Measurements from ENCODE around the gene HMCN2.

The HMCN2 gene

GRCh38 chr9:130265431-130266235 is at the start of gene HMCN2:
Gene HMCN2, plus strand, starts transcription at chr9:130265760. Its CDS starts 119 bp downstream, at chr9:130265879.
- no peak for DNase-seq

- DNase-seq: no peak
These were observed 47.7 kb upstream of the HMCN2 start for GRCh38 chr9:130217838-130218237.

DNA sequence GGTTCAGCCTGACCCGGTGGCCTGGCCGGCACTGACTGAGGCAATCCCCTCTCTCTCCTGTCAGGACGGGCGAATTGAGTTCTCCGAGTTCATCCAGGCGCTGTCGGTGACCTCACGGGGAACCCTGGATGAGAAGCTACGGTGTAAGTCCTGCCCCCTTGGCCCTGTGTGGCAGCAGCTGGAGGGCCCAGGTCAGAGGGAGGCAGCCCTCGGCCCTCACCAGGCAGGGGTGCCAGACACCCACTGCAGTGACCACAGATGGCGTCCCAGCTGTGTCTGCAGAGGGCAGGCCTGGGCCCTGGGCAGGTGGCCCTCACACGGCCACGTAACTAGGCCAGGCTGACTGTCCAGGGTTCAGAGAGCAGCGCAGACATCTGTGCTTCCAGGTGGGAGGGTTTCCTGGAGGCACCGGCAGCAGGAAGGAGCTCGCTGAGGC is 45.9 kb upstream of the HMCN2 start:
- DNase-seq: no peak

DNA sequence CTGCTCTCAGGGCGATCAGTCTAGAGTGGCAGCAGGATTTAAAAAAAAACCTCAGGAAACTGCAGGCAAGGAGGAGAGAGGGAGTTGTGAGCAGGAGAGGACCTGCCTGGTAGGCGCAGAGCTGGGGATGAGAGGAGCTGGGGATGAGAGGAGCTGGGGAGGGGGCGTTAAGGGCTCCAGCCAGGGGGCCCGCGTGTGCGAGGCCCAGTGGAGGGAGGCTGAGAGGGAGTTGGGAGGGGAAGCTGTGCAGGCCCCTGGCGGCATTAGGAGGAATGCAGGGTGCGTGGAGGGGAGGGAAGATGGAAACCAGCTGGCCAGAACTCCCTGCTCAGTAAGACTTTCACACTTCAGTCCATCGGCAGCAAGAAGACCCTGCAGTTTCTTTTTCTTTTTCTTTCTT is 45.2 kb upstream of the HMCN2 start:
- no peak for DNase-seq

DNA sequence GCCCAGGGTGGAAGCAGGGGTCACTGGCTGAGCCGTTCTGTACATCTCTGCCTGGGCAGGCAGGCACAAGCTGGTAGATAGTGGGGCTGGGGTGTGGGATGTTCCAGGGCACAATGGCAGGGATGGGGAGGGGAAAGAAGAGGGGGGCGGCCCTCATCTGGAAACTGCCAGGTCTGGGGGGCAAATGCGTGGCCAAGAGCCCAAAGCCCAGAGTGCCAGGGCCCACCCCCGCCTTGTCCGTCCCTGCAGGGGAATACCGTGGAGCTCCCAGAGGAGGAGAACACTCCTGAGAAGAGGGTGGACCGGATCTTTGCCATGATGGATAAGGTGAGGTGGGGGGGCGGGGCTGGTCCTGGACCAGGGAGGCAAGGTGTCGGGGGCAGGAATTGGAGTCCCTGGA is 42.7 kb upstream of the HMCN2 start:
- DNase-seq: no peak

DNA sequence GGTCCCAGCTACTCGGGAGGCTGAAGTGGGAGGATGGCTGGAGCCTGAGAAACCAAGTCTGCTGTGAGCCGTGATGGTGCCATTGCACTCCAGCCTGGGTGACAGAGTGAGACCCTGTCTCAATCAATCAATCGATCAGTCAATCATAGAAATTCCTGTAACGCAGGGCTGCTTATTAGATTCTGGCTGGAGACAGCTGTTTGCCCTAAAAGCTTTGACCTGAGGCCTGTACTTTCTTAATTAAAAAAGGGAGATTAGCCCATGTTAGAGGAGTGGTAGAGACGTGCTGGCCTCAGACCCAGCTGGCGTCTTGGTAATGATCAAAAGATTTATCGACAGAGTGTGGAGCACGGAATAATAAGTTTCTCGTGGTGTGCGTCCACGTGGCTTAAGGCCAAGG is 40.5 kb upstream of the HMCN2 start:
- no peak for DNase-seq

- no peak for DNase-seq
These were observed 40.0 kb upstream of the HMCN2 start for GRCh38 chr9:130225586-130225985.

DNA sequence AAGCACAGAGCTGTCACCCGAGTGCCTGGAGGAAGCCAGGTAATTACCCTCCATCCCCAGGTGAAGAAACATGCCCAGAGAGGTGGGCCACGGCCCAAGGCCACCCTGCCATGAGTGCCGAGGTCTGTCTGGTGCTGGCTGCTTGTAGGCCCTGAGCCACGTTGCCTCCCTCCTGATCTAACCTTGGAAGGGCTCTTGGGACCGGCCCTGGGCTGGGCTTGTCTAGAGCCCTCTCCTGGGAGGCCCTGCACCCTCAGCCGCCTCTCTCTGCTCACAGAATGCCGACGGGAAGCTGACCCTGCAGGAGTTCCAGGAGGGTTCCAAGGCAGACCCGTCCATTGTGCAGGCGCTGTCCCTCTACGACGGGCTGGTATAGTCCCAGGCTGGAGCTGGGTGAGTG is 39.4 kb upstream of the HMCN2 start:
- DNase-seq: no peak

DNA sequence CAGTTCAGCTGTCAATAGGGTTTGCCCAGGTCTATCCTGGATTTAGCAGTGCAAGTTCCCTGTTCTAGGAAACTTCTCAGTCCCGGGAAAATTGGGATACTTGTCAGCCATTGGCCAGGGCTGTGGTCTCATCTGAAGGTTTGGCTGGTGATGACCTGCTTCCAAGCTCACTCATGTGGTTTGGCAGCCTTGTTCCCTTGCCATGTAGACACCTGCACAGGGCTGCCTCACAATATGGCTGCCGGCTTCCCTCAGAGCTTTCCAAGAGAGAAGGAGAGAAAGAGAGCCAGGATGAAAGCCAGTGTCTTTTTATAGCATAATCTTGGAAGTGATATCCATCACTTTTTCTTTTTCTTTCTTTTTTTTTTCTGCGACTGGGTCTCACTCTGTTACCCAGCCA is 37.7 kb upstream of the HMCN2 start:
- no peak for DNase-seq

DNA sequence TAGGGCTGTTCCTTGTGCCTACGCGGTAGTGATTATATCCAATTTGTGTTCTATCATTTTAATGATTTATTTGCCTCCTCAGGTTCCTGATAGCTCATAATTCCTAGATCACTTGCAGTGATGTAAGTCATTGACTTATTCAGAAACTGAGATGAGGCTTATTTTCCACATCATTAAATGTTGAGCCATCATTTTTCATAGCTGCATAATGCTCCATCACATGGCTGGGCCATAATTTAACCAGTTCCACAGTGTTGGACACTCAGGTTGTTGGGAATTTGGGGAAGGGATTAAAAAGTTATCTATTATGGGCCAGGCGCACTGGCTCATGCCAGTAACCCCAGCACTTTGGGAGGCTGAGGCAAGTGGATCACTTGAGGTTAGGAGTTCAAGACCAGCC is 35.8 kb upstream of the HMCN2 start:
- no peak for DNase-seq

DNA sequence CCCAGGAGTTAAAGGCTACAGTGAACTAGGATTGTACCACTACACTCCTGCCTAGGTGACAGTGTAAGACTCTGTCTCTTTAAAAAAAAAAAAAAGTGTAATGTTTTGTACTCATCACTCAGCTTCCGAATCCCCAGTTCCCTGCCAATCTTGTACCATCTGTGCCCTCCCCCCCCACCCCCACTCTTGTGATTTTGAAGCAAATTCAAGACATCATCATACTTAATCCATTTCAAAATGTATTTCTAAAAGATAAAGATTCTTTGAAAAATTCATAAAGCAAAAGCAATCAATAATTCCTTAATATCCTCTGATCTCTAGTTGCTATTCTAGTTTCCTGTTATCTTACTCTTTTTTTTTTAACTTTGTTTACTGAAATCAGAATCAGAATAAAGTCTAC is 34.9 kb upstream of the HMCN2 start:
- no peak for DNase-seq

DNA sequence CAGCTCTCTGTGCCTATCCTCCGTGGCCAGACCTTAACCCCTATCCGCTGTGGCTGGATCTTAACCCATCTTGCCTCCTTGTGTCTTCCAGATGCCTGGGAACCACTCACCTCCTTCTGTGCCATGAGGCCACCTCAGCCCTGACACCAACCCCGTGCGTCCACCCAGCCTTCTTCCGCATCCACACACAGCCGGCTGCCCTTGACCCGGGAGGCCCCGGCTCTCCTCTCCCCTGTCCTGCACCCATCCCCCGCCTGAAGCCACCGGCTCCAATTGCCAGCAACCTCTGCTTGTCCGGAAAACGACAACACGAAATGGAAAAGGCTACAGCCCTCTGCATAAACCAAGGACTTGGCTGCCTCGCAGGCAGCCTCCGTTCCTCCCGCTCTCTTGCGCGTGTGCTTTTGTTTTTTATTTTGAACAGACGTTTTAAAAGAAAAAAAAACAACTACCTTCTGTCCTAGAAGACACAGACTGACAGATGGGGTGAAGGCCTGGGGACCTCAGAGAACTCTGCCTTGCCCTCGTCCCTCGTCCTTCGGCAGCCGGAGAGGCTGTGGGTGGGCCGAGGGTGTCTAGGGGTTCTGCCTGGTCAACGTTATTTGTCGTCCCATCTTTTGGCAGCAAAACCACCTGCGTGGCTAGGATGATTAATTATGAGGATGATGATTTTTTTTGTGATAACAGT is 32.5 kb upstream of the HMCN2 start:
- DNase-seq: no peak

- DNase-seq: no peak
These were observed 32.0 kb upstream of the HMCN2 start for GRCh38 chr9:130233587-130233945.

DNA sequence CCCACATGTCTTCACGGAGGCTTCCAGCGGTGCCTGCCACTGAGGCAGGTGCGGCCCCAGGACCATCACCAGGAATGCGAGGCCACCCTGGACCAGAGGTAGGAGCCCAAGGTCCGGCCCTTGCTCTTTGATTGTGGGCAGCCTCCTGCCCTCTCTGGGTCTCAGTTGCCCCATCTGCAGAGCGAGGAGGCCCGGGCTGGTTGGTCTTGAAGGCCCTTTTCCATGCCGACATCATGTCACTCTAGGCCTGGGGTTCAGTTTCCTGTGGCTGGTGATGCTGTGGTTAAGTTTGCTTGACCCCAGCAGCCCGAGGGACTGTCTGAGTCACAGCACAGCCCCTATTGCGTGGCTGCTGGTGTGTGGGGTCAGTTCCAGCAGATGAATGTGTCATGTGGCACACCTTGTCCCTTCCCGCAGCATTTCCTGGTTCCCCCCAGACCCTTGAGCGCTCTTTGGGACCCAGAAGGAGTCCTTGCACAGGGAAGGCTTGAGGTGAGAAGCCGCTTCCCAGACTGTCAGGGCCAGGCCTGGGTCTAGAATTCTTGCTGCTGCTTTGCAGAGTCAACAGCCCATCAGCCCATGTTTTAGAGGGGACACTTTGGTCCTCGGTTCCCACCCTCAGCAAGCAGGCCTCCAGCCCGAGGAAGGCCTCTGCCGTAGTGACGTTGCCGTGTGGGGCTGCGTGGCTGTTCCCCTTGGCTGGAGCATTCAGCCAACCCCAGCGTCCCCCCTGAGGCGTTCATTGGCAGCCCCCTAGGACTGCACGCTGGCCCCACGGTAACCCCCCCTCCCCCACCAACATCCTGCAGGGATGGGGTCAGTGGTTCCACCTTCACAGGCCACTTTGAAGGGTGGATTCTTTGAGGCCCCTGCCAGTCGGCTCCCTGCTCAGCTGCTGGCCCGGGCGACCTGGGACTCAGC is 31.0 kb upstream of the HMCN2 start:
- no peak for DNase-seq

GRCh38 chr9:130235558-130236435 is 29.8 kb upstream of the HMCN2 start:
- DNase-seq: no peak

DNA sequence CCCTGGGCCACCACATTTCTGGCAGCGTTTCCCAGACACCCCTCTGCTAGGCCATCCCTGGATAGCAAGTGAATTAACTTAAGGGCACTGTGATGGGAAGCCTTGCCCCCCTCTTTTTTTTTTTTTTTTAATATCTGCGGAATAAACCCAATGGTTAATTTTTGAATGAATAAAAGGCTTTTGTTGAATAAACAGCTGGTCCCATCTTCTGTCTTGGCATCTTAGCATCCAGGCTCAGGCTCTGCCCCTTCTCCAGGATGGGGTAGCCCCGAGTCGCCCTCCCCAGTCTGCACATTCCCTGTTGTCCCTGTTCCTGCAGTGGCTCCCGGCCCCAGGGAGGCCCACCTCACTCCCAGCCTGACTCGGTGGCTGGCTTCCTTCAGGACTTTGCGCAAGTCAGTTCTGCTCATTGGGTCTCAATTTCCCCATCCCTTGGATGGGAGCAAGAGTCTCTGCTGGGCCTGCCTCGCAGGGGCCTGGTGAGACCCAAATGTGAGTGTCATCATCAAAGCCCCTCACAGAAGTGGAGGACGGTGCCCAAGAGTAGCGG is 29.0 kb upstream of the HMCN2 start:
- no peak for DNase-seq

- DNase-seq: no peak
These were observed 28.5 kb upstream of the HMCN2 start for GRCh38 chr9:130237076-130237475.

DNA sequence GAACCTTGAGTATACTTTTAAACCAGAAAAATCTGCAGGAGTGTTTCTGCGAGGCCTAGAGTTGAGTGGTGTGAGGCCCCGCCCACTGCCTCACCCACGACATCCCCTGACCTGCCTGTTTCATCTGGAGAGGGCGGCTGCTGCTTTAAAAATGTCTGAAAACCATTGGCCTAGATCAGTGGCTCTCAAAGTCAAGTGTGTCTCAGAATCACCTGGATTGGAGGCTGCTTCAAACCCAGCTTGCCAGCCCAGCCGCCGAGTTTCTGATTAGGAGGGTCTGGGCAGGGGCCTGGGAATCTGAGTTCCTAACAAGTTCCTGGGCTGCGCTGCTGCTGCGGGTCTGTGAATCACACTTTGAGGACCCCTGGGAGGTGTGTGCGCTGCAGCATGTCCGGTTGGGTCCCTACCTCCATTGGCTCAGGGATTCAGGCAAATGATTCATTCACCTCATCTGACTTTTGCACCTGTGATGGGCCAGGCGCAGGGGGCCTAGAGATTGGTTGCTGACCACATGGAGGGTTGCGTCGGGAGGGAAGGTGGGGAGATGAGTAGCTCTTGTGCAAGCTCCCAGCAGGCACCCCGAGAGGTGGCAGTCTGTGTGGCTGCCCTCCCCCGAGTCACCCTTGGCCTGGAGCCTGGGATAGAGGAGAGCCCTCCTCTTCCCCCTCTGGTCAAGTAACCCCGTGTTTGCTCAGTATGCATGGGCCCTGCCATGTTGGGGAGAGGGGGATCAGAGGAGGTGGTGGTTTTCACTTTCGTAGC is 27.6 kb upstream of the HMCN2 start:
- DNase-seq: peak; percentile 70

DNA sequence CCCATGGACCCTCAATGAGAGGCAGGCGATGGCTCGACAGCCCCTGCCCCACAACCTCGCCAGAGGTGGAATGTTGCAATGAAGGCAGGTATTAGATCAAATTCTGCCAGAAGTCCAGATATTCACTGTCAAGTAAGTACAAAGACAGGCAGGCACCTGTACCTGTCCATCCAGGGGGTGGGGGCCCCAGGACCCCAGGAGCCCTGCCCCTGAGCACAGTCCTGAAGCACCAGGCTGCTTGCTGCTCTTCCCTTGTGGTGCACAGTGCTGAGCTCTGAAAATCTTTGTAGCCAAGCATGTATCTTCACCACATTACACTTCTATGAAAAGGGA is 26.2 kb upstream of the HMCN2 start:
- DNase-seq: no peak

GRCh38 chr9:130239741-130240241 is 25.8 kb upstream of the HMCN2 start:
- DNase-seq: no peak
